M059J (cell line): ENCODE data around the gene PDE1A. TPM values are rescaled to one million over a fixed set of nuclear protein-coding genes. Genes with fewer than 3 reads are reported as not detected.
A peak's percentile ranks its signal among the peaks of the same experiment; 100 is the strongest.
"Not testable (repeated sequence)": the region's sequence is repeated elsewhere in the genome, so short reads cannot be mapped to it uniquely, and the experiment has no call there.

ENCODE experiments used
- DNase-seq: peaks from one replicate; pipeline ENCODE4 v3.0.0-alpha.2; 2012; ENCODE audit warnings: low read depth
- total RNA-seq: library from RNA; depleted of rRNA; stranded (reverse); fragments of >200 nt; shearing (Covaris generic); gene quantifications from 2 replicates; pipeline ENCODE4 v1.2.3, GENCODE V29; 2014

PDE1A gene
- total RNA-seq, 1 experiment from 2014 or later: 4.8 TPM

DNA sequence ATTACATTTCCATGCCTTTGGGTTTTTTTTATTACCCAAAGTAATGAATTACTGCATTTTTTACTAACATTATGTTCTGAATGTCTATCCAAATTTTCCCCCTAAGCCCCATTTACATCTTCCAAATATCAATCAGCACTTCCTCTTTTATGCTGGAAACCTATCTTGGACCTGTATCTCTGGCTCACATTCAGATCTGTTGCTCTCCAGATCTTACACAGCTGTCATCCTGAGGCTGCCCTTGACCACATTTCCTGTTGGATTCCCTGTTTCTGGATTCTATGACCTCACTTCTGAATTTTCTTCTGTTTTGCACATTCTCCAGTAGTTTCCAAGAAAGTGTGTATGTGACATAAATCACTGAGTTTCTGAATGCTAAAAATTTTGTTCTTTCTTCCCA, 146.7 kb downstream of the PDE1A start:
- DNase-seq: peak; percentile 70

DNA sequence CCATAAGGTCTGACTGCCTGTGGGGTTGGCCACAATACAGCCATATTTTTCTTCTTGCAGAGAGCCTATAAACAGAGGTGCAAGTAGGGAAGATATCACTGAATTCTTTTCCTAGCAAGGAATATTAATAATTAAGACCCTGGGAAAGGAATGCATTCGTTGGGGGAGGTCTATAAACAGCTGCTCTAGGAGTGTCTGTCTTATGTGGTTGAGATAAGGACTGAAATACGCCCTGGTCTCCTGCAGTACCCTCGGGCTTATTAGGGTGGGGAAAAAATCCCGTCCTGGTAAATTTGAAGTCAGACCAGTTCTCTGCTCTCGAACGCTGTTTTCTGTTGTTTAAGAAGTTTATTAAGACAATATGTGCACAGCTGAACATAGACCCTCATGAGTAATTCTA, 150.2 kb downstream of the PDE1A start:
- DNase-seq: not testable (repeated sequence)

DNA sequence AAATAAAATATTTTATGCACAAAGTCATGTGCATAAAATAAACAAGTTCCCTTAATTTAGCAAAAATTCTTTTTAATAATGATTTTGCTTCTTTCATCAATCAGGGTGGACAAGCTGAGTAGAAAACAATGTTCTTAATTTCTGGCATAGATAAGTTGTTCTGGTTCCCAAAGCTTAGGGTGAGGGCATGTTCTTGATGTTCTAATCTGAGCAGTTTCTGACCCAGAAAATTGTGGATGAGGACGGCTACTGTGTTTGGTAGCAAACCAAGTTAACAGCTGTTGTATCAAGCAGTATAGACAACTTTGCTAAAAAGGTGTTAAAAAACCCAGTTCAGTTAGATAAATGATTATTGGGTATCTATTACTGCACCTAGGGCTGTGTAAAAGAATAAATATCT, 158.9 kb downstream of the PDE1A start:
- DNase-seq: no peak

DNA sequence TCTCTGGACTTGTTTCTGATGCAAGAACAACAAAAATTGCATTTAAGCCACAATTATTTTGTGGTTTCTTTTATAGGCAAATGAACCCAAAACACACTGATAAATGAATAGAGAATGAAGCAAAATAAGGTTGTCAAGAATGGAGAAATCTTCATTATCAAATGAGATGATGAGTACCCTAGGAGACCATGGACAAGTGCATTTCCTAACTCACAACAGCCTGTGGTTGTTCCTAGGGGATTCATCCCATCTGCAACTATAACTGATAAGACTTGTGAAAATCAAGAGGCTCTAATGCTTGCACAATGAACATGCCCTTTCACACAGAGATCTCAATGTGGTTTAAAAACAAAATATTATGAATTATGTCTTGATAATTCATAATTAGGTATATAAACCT, 159.9 kb downstream of the PDE1A start:
- DNase-seq: peak; percentile 33

DNA sequence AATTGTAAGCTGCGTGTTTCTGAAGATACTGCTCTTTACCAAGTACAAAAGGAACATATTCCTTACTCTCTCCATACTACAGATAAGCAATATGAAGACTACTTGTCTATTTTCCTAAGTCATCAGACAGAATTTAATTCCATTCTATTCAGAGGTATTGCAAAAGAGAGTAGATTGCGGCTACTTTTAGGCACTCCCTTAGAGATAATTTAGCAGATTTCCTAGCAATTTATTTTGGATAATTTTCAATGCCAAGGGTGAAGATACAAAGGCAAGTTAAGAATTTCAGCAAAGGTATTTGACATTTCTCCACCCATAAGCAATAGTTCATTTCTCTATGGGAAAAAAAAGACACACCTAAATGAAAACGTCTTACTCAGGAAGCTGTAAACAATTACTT, 161.1 kb downstream of the PDE1A start:
- DNase-seq: no peak

DNA sequence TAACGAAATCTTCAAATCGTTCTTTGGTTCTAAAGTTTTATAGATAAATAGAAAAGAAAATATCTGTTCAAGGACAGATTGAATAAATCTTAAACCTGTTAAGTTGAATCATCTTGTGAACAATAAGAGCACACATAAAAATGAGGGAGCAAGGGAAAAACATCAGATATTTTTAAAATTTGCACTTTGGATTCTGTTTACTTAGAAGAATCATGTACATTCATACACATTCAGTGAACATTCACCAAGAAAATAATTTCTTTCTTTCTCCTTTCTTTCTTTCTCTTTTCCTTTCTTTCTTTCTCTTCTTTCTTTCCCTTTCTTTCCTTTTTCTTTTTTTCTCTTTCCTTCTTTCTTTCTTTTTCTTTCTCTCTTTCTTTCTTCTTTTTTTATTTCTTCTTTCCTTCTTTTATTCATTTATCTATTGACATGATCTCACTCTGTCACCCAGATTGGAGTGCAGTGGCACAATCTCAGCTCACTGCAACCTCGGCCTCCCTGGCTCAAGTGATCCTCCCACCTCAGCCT, 164.9 kb downstream of the PDE1A start:
- DNase-seq: no peak

DNA sequence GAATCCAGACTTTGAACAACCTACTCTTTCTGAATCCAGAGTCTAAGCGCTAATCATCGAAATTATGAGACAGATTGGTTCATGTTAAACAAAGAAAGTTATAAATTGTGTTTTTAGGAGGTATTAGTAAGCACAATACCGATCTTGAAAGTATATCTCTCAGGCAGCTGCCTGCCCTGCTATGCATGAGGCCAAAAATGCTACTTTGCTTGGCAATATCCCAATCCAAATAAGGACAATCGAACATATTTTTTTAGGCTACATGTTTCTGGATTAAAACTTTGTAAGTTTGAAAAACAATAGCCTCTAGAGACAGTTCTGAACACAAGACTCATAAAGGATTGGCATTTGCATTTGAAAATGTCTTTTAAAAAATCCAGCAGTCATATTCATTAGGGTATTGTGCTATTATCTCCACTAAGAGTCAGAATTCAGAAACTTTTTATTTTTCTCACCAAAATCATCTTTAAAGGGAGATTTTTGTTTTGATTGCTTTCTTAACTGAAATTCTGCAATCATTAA, 167.1 kb downstream of the PDE1A start:
- no peak for DNase-seq

DNA sequence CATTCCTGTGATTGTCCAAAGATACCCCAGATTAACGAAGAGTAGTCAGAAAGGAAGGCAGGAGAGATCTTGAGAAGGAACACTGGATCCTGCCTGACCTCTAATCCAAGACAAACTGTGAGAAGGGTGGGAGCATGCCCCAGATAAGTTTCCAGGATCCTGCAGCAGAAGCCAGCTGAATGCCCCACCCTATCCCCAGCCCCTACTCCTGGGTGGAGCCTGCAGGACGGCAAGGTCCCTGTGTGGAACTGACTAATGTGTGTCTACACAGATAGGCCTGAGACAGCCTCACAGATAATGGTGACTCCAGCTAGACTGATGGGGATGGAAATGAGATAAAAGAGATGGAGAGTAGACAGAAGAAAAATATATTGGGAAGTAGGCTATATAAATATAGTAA, 174.3 kb downstream of the PDE1A start:
- no peak for DNase-seq

DNA sequence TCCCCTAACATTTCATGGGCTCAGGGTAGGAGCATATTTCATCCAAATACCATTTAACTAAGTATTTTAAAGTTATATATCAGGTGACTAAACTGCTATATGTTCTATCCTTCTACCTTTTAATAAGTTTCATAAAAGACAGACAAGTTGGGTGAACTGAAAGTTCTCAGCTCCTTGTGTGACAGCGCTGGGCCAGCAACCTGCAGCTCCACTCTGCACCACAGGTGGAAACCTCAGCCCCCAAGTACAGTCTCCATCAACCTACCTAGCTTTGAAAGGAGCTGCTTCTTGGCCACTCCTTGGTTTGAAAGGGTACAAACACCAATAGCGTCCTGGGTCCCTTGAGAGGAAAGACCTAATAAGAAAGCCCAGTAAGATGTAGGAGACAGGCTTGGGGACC, 177.9 kb downstream of the PDE1A start:
- DNase-seq: no peak

DNA sequence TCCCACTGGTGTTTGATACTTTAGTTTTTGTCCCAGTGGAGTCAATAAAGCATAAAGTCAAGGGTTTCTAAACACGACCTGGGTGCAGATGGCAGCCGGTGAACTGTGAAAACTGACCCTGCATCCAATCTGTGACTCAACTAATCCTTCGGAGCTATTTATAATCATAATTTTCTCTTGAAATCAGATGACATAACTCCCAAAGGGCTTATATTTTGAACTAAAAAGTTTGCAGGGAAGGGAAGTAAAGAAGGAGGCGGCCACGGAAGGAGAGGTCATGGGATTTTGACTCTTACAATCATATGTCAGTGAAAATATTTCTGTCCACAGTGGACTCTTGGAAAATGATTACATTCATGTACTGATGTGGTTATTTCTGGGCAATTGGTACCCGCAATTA, 178.5 kb downstream of the PDE1A start:
- no peak for DNase-seq

DNA sequence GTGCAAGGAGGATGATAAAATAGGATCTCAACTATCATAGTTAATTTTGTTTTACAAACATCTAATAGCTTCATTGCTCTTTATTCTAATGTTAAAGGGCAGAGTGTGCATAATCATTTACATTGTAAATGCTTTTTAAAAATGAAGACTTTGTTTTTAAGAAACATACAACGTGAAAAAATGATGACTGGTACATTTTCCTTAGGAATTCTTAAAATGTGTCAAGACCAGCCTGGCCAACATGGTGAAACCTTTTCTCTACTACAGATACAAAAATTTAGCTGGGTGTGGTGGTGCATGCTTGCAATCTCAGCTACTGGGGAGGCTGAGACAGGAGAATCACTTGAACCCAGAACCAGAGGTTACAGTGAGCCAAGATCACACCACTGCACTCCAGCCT, 179.0 kb downstream of the PDE1A start:
- no peak for DNase-seq

DNA sequence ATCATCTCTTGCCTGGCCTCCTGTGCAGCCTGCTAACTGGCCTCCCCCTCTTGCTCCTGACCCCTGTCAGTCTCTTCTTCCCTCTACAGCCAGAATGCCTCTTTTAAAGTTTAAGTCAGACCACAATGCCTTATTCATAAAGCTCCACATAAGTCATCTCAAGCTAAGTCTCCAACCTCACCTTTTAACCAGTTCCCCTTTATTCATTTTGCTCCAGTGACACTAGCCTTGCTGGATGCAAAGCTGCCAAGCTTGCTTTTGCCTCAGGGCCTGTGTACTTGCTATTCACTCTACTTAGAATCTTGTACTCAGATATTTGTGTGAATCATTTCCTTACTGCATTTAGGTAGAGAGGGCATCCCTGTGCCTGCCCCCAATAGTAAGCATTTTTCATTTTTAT, 180.9 kb downstream of the PDE1A start:
- no peak for DNase-seq

DNA sequence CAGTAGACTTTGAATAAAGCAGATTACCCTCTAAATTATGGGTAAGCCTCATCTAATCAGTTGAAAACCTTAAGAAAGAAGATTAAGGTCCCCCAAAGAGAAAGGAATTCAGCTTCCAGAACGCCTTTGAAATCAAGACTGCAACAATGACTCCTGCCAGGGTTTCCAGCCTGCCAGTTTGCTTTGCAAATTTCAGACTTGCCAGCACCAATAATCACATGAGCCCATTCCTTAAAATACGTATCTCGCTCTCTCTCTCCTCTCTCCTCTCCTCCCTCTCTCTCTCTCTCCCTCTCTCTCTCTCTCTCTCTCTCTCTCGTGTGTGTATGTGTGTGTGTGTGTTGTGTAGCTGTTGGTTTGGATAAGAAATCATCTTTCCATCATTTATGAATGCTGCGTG, 184.2 kb downstream of the PDE1A start:
- no peak for DNase-seq

DNA sequence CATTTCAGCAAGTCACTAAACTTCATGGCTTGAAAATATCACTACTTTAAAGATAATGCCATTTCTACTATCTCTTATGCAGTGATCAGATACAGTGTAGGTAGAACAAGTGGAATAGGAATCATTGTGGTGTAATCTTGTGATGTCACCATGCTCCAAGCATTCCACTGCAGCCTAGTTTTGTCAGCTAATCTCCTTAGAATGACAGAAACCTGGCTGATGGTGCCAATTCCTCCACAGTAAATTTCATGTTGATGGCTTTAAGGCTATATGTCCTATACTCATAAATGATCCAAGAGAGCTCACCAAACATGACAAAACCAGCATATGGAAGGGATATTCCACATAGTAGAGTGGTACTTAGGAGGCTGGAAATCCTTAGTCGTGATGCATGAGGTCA, 184.9 kb downstream of the PDE1A start:
- no peak for DNase-seq

DNA sequence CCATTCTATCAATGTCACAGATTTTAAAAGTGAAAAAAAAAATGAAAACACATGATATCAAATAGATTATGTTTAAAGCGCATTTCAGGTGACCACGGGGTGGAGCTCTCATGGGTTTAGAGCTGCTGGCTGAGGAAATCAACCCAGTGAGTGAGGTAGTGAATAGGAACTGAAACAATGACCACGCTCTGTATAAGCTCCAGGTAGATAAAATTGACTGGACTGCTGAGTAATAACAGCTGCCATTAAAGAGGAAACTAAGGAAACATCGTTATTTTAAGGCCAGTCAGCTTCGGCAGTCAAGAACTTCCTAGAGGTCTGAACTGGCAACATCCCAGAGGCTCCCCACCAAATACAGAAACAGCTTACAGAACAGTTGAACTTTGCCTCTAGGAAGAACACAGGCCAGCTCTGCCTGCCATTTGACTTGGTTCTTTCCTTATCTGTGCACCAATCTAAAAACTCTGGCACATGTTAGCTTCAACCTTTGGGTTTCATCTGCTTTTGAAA, 185.9 kb downstream of the PDE1A start:
- DNase-seq: peak; percentile 51

DNA sequence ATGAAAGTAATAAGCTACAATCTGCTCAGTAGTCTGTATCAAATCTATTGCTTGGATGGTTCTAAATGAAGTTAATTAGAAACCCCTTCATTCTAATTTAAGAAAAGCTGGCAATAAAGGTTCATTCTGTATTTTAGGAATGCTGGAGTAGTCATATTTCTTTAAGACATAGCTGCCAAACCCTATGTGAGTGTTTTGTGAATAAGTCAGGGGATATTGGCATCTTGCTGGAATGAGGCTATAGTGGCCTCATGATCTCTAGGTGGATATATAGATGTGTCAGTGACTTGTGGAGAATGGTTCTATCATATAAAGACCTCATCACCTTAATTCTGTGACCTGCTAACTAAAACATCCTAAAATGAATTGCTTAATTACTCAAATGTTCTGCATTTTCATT, 196.3 kb downstream of the PDE1A start:
- no peak for DNase-seq

DNA sequence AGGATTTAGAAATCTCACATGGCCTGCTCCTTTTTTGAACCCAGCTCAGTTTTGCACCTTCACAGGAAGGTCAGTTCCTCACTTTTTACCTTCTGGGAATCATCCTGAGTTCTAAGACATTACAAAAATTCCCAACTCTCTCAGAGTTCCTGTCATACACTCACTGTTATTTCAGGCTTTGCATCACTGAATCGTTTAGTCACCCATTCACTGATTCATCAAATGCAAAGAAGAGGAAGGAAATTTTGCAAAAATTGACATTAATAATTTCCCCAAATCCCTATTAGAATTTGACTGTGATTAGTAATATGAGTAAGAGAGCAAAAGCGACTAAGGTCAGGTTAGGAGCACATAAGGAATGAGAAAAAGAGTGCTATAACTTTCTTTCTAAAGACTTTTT, 197.5 kb downstream of the PDE1A start:
- peak; percentile 13 for DNase-seq

DNA sequence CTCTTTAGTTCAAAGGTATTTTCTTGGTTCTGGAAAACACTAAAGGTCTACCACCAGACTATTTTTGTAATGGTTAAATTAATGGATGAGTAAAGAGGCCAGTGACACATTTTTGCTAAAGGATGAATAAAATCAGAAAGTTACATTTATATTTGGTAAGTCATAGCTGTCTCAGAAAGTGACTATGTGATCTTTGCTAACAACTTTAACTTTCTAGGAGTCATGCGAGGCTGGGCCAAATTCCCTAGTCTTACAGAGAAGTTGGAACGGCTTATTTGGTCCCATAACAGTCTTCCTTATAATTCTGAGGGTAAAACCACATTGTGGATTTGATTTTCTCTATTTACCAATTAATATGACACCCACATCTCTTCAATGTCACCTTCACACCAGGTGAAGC, 198.1 kb downstream of the PDE1A start:
- peak; percentile 49 for DNase-seq

DNA sequence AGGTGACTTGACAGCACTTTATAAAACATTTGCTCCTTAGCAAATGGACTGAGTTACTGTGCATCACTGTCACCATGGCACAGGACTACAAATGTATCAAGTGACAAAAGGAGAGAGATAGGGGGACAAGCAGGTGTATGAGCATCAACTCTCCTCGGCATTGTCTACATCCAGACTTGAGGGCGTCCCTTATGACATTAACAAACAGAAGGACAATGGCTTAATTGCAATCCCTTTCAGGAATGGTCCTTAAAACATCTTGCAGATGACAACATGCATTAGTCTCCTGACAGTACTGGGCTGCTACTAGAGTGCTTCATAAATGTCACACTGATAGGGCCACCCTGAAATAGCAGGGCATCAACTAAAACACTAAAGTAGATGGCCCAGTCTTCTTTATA, 198.8 kb downstream of the PDE1A start:
- DNase-seq: no peak

DNA sequence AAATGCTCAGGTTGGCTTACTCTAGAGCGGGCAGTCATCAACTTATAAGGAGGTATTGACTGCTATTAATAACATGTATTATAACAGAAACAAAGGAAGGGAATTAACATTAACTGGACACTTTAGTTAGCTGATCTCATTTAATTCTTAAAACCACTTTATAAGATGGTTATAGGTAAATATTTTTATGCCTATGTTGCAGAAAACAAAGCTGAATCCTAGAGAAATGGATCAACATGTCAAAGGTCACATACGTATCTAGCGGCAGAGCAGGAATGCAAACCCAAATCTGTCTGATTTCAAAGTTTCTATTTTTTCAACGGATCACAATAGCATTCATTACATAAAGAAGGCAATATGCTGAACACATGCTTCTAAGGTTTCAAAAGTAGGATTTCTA, 200.0 kb downstream of the PDE1A start:
- no peak for DNase-seq

DNA sequence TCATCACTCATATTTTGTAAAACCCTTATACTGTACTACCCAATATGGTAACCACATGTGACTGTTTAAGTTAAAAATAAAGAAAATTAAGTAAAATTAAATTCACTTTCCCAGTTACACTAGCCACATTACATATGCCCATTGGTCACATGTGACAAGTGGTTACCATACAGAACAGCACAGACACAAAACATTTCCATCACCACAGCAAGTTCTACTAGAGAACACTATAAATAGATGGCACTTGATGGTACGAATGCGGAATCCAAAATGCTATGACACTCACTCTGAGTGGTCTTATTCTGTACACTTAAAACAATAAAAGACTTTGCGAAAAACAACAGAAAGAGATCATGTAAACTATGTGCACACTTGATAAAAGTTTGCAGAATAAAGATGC, 202.2 kb downstream of the PDE1A start:
- no peak for DNase-seq

DNA sequence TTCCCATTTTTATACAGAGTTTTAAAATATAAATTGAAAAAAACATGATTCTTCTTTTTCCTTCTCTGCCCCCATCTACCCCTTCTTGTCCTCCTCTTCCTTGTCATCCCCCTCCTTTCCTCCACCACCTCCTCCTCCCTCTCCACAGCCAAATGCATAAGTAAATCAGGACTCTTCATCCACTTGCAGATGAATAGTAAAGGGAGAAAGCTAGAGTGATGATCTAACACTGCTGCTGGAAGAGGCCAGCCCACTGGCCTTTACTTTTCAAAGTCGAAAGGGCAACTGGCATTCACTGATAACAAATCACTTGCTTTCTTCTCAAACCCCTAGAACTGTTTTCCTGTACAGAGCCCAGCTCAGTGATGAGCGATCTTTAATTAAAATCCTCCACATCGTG, 205.8 kb downstream of the PDE1A start:
- DNase-seq: no peak

DNA sequence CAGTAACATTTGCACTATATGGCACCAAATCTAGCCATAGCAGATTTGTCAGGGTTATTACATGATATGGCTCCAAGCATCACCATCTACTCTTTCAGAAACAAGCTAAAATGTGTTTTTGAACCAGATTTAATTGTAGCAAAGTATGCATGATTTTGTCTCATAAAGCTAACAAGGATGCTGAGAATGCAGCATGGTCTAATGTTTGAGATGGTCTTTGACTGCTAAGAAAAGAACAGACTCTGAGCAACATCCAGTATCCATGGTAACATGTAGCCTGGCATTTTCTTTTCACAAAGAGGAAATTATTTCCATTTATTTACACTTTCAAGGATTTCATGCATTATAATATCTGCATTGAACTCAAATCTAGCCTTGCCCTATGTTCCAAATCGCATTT, 206.5 kb downstream of the PDE1A start:
- DNase-seq: no peak

DNA sequence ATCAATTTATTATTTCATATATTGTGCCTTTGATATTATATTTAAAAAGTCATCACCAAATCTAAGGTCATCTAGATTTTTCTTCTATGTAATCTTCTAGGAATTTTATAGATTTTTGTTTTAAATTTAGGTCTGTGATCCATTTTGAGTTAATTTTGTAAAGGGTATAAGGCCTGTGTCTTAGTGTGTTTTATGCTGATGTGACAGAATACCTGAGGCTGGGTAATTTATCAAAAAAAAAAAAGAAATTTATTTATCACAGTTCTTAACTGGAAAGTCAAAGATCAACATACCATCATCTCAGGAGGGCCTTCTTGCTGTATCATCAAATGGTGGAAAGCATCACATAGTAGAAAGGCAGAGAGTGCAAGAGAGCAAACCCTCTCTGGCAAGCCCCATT, 216.2 kb downstream of the PDE1A start:
- DNase-seq: no peak
